ENCODE measurements around the gene CFTR. TPM values are rescaled to one million over a fixed set of nuclear protein-coding genes. Genes with fewer than 3 reads are reported as not detected.

CFTR gene
- total and polyA plus RNA-seq, 2 of the 4 experiments (the other 2 are of a cell fraction): 0.18 to 0.21 TPM

GRCh38 chr7:117562759-117563158 is 82.9 kb downstream of the CFTR start:
- Histone ChIP-seq H3K18ac (ENCODE audit: low read depth, low read length) (no peak overlapping the region), H3K36me3 (ENCODE audit: control insufficient read depth, insufficient read depth, low read length) (no peaks in the 10 kb centered on the region), H3K9me3 (ENCODE audit: control insufficient read depth, insufficient read depth, low read length) (no peaks in the 10 kb centered on the region), H3K9ac (ENCODE audit: low read depth, low read length) (no peak overlapping the region), H2AFZ (replicated peaks; ENCODE audit: low read length, poor library complexity) (no peak overlapping the region), H2AK9ac (replicated peaks; ENCODE audit: low read depth, low read length, poor library complexity) (no peak overlapping the region), H3K27me3 (ENCODE audit: control insufficient read depth, insufficient read depth, low read length) (no peaks in the 10 kb centered on the region), H3K4ac (ENCODE audit: low read depth, low read length) (no peak overlapping the region), H3K4me2 (ENCODE audit: low read depth, low read length) (no peak overlapping the region), H4K8ac (ENCODE audit: low read depth in 2 of 2, low read length in 2 of 2) (no peak overlapping the region), H2BK20ac (ENCODE audit: low read depth, low read length) (no peak overlapping the region), H2BK120ac (ENCODE audit: low read depth, low read length) (no peak overlapping the region), H3K27ac (ENCODE audit: insufficient read depth, low read length) (no peak overlapping the region), H3K23ac (ENCODE audit: low read depth, low read length) (no peak overlapping the region), H3K9me1 (ENCODE audit: insufficient read depth, low read length) (no peaks in the 10 kb centered on the region), H4K91ac (ENCODE audit: insufficient read depth, low read depth, low read length) (no peak overlapping the region), H3K4me1 (ENCODE audit: control insufficient read depth, insufficient read depth, low read length) (no peaks in the 10 kb centered on the region), H4K5ac (ENCODE audit: low read depth, low read length) (no peak overlapping the region), H2BK5ac (ENCODE audit: low read depth, low read length, poor library complexity, severe bottlenecking) (no peak overlapping the region), H3K79me1 (ENCODE audit: low read depth in 1 of 2, low read length in 2 of 2) (no peaks in the 10 kb centered on the region), H4K20me1 (ENCODE audit: insufficient read depth, low read length) (no peaks in the 10 kb centered on the region), H3K14ac (replicated peaks; ENCODE audit: low read depth, low read length) (no peak overlapping the region), H2BK15ac (ENCODE audit: low read depth, low read length) (no peak overlapping the region), H2AK5ac (ENCODE audit: low read depth, low read length) (no peak overlapping the region), H3K56ac (ENCODE audit: extremely low read depth, insufficient read depth, low read length) (no peak overlapping the region), H3K4me3 (ENCODE audit: insufficient read depth, low read depth, low read length) (no peak overlapping the region)
- in situ Hi-C loops (cut with MboI; ENCODE audit: low sequenced_read_pairs) (no loop called here), intact Hi-C loops (cut with micrococcal nuclease) (no loop called here), dilution Hi-C loops (cut with HindIII; ENCODE audit: low sequenced_read_pairs, unreplicated experiment) (no loop called here)
- DNase-seq (no peak), ATAC-seq (ENCODE audit: low read depth) (no peak; the same call in 1 of the 2 replicates)
- ChIA-PET POLR2A (ENCODE audit: unreplicated experiment) (no interaction called here), CTCF (no interaction called here)
- TF ChIP-seq USF2 (IDR thresholded peaks at IDR 0.05; ENCODE audit: low read depth, low read length) (no peak), ELK1 (IDR thresholded peaks at IDR 0.05; ENCODE audit: borderline replicate concordance, low read depth, low read length) (no peak), RFX5 (IDR thresholded peaks at IDR 0.05; ENCODE audit: low read depth, low read length) (no peak), NFE2L2 (IDR thresholded peaks at IDR 0.05; ENCODE audit: low read depth, low read length) (no peak), CTCF (conservative IDR thresholded peaks at IDR 0.05; ENCODE audit: low read depth, low read length) (no peak), SMC3 (IDR thresholded peaks at IDR 0.05; ENCODE audit: low read depth, low read length) (no peak), RAD21 (IDR thresholded peaks at IDR 0.05; ENCODE audit: low read length) (no peak)
- WGBS, 2 experiments (ENCODE audit: extremely low coverage in 2 of 2, insufficient read length in 1 of 2): 100% methylated on average over 1 of the region's 2 CpGs; no CpG with 5 or more reads in 1 of the 2 experiments
- BruUV-seq (replicated peaks): no TSS peak
